ENCODE data around the gene PHC2. TPM values are rescaled to one million over a fixed set of nuclear protein-coding genes. Genes with fewer than 3 reads are reported as not detected.

PHC2 gene
- total RNA-seq, 2 donors from 2014 or later, result 48.7 to 59.4 TPM

- ATAC-seq (no peak), DNase-seq (no peak)
- intact Hi-C loops (cut with DNase I, micrococcal nuclease), result loop anchor here in 1 of 2 donors (10.0 kb wide), 1 partner anchor 70 kb away; no protein-coding TSS in a partner anchor
Measured at GRCh38 chr1:33364565-33364918, 66.4 kb downstream of the PHC2 start.

- intact Hi-C loops (cut with DNase I, micrococcal nuclease), result loop anchor here in 1 of 2 donors (10.0 kb wide), 1 partner anchor 69 kb away; no protein-coding TSS in a partner anchor
Measured at GRCh38 chr1:33363470-33363861, 67.4 kb downstream of the PHC2 start.

GRCh38 chr1:33363021-33363420 is 67.9 kb downstream of the PHC2 start:
- intact Hi-C loops (cut with DNase I, micrococcal nuclease), result loop anchor here in 1 of 2 donors (10.0 kb wide), 1 partner anchor 68 kb away; no protein-coding TSS in a partner anchor
- ATAC-seq (no peak), DNase-seq (no peak)

More at GRCh38 chr1:33363470-33363861, 67.4 kb downstream of the PHC2 start:
- DNase-seq (no peak), ATAC-seq (no peak)

DNA sequence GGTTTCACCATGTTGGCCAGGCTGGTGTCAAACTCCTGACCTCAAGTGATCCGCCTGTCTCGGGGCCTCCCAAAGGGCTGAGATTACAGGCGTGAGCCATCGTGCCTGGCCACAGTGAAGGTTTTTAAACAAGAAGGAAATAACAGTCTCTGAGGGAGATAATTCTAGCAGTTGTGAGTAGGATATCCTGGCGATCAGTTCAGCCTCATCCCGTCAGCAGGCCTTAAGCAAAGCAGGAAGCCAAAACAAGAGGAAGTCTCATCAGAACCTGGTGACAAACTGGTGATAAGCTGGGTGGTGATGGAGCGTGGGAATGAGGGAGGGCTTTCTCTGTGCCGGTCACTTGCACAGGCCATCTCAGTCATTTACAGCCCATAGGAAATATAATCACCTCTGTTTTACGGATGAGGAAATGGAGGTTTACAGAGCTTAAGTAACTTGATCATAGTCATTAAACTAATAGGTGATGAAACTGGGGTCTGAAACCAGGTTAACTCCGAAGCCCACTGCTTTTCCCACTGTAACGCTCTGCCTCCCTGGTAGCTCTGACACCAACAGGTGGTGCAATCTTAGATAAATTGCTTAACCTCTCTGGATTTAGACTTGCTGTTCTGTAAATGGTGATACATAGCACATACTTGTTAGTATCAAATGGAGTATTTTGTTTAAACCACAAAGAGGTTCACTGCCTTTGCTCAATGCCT is 69.2 kb downstream of the PHC2 start:
- no peak for ATAC-seq
- DNase-seq, result no peak
- intact Hi-C loops (cut with DNase I, micrococcal nuclease), result loop anchor here in 1 of 2 donors (10.0 kb wide), 1 partner anchor 67 kb away; no protein-coding TSS in a partner anchor

- no peak for DNase-seq
- no peak for ATAC-seq
- intact Hi-C loops (cut with DNase I, micrococcal nuclease), result loop anchor here in 1 of 2 donors (10.0 kb wide), 1 partner anchor 66 kb away; no protein-coding TSS in a partner anchor
Measured at GRCh38 chr1:33360367-33360766, 70.5 kb downstream of the PHC2 start.

DNA sequence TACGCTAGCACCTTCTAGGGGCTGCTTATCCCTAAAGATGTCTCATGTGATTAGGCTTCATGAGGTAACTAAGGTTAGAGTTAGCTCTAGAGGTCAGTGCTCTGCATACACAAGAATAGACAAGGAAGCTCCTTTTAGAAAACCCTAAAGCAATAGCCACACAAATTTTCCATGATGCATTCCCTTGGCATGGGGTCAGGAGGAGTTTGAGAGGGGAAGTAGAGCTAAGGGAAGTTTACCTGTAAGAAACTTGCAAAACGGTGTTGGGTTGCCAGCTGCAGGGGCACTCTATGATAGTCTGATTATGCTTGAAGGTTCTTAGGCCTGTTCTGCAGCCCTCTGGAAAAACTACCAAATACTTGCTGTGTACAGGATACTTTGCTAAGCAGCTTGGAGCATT is 71.0 kb downstream of the PHC2 start:
- intact Hi-C loops (cut with DNase I, micrococcal nuclease), result loop anchor here in 1 of 2 donors (10.0 kb wide), 1 partner anchor 65 kb away; no protein-coding TSS in a partner anchor
- no peak for DNase-seq
- ATAC-seq, result no peak

DNA sequence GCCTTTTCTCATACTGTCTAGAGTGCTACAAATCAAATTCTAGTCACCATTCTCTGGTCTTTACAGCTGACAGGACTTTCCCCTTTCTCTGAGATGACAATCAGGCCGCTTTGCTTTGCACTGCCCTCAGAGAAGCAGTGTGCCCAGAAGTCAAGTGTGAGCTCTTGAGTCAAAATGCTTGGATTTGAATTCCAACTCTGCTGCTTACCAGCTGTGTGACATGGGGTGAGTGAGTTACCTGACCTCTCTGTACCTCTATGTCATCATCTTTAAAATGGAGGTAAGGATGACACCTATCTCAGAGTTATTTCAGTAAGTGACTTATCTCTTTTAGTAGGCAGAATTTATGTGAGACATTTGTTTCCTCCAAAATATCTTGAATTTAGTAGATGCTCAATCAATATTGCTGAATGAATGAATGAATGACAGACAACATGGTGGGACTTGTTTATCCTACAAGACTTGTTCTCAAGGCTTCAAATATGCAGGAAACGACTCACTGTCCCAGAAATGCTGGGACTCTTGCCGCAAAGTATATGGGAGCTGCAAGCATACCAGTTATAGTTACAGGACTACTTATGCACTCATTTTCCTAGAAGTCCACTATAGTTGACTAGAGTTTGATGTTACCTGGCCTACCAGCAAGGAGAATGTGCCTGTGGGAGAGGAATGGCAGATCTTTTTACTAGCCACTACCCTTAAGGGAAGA is 71.9 kb downstream of the PHC2 start:
- no peak for ATAC-seq
- no peak for DNase-seq
- intact Hi-C loops (cut with DNase I, micrococcal nuclease), result no loop called here

GRCh38 chr1:33358114-33358794 is 72.6 kb downstream of the PHC2 start:
- intact Hi-C loops (cut with DNase I, micrococcal nuclease), result no loop called here
- no peak for ATAC-seq
- DNase-seq, result no peak

GRCh38 chr1:33357099-33357498 is 73.8 kb downstream of the PHC2 start:
- DNase-seq (no peak), ATAC-seq (no peak)
- intact Hi-C loops (cut with DNase I, micrococcal nuclease), result no loop called here

GRCh38 chr1:33354707-33355316 is 76.1 kb downstream of the PHC2 start:
- DNase-seq (no peak), ATAC-seq (no peak)

DNA sequence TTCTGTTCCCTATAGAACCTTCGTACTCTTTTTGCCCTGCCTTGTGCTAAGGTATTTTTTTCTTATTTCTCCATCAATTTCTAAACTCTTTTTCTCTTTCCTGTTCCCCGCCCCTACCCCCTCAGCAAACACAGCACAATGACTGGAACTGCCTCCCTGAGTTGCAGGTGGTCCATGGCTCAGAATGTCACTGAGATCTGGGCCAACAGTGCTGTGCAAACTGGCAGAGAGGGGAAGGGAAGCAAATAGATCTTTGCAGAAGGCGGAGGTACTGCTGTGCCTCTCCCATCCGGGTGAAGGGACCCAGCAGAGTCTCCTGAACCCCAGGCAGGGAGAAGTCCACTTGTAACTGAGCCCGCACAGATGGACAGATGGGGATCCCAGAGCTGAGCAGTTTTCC is 77.4 kb downstream of the PHC2 start:
- intact Hi-C loops (cut with DNase I, micrococcal nuclease), result no loop called here
- ATAC-seq, result no peak

More at GRCh38 chr1:33354707-33355316, 76.1 kb downstream of the PHC2 start:
- intact Hi-C loops (cut with DNase I, micrococcal nuclease), result no loop called here

DNA sequence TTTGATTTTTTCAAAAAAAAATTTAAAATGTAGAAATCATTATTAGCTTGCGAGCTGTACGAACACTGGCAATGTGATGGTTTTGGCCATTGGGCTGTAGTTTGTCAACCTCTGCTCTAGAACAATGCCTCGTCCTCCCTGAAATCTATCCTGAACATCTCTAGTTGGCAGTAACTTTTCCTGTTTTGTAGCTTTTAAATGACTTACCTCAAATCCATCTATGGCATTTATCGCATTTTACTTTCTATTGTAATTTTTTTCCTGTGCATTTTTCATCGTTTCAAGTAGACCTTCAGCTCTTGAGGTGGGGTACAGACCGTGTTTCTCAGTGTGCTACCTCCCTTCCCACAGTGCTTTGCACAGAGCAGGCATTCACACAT is 79.6 kb downstream of the PHC2 start:
- DNase-seq (no peak), ATAC-seq (no peak)
- intact Hi-C loops (cut with DNase I, micrococcal nuclease), result no loop called here

More for the DNA sequence above, 77.4 kb downstream of the PHC2 start:
- DNase-seq, result no peak

- no peak for ATAC-seq
- intact Hi-C loops (cut with DNase I, micrococcal nuclease), result no loop called here
Measured at GRCh38 chr1:33350611-33351280, 80.1 kb downstream of the PHC2 start.

GRCh38 chr1:33349778-33350610 is 80.9 kb downstream of the PHC2 start:
- ATAC-seq, result peak; percentile 85
- intact Hi-C loops (cut with DNase I, micrococcal nuclease), result no loop called here
- DNase-seq, result peak; percentile 87 to 89

More at GRCh38 chr1:33350611-33351280, 80.1 kb downstream of the PHC2 start:
- no peak for DNase-seq

- intact Hi-C loops (cut with DNase I, micrococcal nuclease), result no loop called here
- peak in 1 of 2 donors; percentile 65 for DNase-seq
- ATAC-seq, result peak; percentile 33
Measured at GRCh38 chr1:33349081-33349759, 81.7 kb downstream of the PHC2 start.

DNA sequence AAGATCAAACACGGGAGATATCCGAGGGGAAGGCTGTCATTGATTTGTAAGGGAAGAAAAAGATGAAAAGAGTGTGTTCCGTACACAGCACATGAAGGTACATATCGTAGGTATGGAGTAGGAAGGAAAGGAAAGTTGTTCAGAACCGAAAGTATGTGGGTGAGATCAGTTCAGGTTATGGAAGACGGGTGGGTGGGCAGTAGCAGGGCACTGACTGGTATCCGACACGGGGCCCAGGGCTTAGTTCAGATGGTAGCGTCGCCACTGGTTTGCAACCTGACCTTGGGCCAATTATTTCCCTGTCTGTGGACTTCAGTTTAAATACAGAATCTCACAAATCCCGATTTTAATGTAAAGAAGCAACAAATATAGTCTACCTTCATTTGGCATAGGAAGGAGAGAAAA is 82.2 kb downstream of the PHC2 start:
- DNase-seq, result no peak
- peak; percentile 20 for ATAC-seq
- intact Hi-C loops (cut with DNase I, micrococcal nuclease), result no loop called here

- intact Hi-C loops (cut with DNase I, micrococcal nuclease), result no loop called here
- ATAC-seq, result no peak
- no peak for DNase-seq
Measured at GRCh38 chr1:33348194-33348593, 82.7 kb downstream of the PHC2 start.
